Esophagus squamous epithelium (tissue), 5 donors: Measurements from ENCODE around the gene ARGLU1. TPM values are rescaled to one million over a fixed set of nuclear protein-coding genes. Genes with fewer than 3 reads are reported as not detected.

Source experiments
- DNase-seq: peaks from one replicate; lab custom pipeline; 2025; lab: John Stamatoyannopoulos, UW
- H3K27ac ChIP-seq, 4 donors: fragments of 200-600 bp; sonication (generic); one replicate each; pipeline ENCODE4 v1.5.1; 2016 to 2019; ENCODE audit warnings: mild to moderate bottlenecking in 1 of 4
- H3K27me3 ChIP-seq, 4 donors: fragments of 200-600 bp; sonication (generic); 1 replicate in 3 of 4; 2 replicates in 1 of 4; pipeline versions ENCODE4 v1.5.1 to v1.6.0; 2017 to 2021; ENCODE audit warnings: antibody characterized with exemption in 1 of 4
- H3K36me3 ChIP-seq, 3 donors: fragments of 200-600 bp; sonication (generic); one replicate each; pipeline ENCODE4 v1.5.1; 2016 to 2019
- H3K4me1 ChIP-seq, 3 donors: fragments of 200-600 bp; sonication (generic); one replicate each; pipeline ENCODE4 v1.5.1; 2017 to 2019
- H3K4me3 ChIP-seq, 4 donors: fragments of 200-600 bp; sonication (generic); 1 replicate in 3 of 4; 2 replicates in 1 of 4; pipeline ENCODE4 v1.5.1; 2016 to 2019; ENCODE audit warnings: mild to moderate bottlenecking in 2 of 4, moderate library complexity in 1 of 4
- H3K9me3 ChIP-seq, 3 donors: fragments of 200-600 bp; sonication (generic); one replicate each; pipeline ENCODE4 v1.5.1; 2016 to 2019
- POLR2A ChIP-seq, 4 donors: fragments of 450-650 bp; IDR thresholded peaks; one replicate each; pipeline ENCODE4 v1.6.1; 2017; ENCODE audit warnings: antibody characterized with exemption in 4 of 4, mild to moderate bottlenecking in 4 of 4, moderate library complexity in 3 of 4
- WGBS, 2 donors: methylation state at CpG; one replicate each; pipeline ENCODE4 v1.1.5; 2018; 5-methylcytosine and 5-hydroxymethylcytosine counted together
- intact Hi-C: fragments of 100-400 bp; cut with DNase I; formaldehyde crosslinking; loops from one replicate; pipeline ENCODE4 v1.15.0; 2022
- total RNA-seq, 4 donors: library from RNA; depleted of rRNA; stranded (reverse); fragments of >200 nt; gene quantifications; one replicate each; pipeline ENCODE4 v1.1.0, GENCODE V29; 2016
- TF ChIP-seq, protein P1 (sequence below), 6 experiments: fragments of 450-650 bp in 4 of 6; fragments of 200-600 bp in 2 of 6; sonication (generic) in 2 of 6; IDR thresholded peaks; one replicate each; pipeline ENCODE4 v1.5.1; 2016 to 2019; ENCODE audit warnings: antibody characterized with exemption in 6 of 6, mild to moderate bottlenecking in 4 of 6, moderate library complexity in 4 of 6
- donor health status: DM: yes; HTN: yes; CAD: no.

ARGLU1 gene
- total RNA-seq, 4 donors from 2014 or later = 29.1 to 111 (median 47.3) TPM

DNA sequence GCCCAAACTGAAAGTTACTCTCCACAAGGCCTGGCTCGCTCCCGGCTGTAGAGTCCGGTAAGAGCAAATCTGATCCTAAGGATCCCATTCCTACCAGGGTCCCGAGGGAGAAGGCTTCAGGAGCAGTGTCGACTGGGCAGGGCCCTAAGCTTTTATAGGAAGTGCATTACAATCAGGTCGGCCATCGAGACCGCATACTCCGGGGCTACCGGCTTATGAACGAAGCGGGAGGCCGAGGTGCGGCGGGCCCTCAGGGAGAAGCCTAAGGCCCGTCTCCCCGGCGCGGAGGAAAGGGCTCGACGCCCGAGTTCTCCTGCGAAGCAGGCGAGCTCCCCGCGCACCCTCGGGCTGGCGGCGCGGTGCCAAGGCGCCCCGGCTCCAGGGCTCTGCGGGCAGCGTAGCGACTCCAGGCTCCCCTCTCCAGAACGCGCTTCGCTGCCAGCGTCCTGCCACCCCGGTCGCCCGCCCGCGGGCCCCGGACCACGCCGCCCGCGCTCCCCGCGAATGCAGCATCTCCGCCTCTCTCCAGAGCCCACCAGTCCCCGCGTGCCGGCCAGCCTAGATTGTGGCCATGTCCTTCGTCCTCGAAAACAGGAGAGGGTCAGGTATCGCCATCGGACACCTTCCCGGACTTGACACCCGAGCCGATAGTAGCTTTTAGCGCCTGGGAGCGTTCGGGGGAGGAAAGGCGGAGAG, 33.8 kb downstream of the ARGLU1 start:
- no peak for DNase-seq

GRCh38 chr13:106533101-106533942, 34.6 kb downstream of the ARGLU1 start:
- H3K9me3 ChIP-seq = no peaks in the 10 kb centered on the region
- 3 to 4% methylated on average over 26 to 31 of the region's 44 CpGs for WGBS, 2 donors
- peak overlapping the region; percentile 77 to 93 (median 84) for H3K4me3 ChIP-seq
- TF ChIP-seq POLR2A (IDR thresholded peaks at IDR 0.05) = no peak
- TF ChIP-seq, protein P1, sequence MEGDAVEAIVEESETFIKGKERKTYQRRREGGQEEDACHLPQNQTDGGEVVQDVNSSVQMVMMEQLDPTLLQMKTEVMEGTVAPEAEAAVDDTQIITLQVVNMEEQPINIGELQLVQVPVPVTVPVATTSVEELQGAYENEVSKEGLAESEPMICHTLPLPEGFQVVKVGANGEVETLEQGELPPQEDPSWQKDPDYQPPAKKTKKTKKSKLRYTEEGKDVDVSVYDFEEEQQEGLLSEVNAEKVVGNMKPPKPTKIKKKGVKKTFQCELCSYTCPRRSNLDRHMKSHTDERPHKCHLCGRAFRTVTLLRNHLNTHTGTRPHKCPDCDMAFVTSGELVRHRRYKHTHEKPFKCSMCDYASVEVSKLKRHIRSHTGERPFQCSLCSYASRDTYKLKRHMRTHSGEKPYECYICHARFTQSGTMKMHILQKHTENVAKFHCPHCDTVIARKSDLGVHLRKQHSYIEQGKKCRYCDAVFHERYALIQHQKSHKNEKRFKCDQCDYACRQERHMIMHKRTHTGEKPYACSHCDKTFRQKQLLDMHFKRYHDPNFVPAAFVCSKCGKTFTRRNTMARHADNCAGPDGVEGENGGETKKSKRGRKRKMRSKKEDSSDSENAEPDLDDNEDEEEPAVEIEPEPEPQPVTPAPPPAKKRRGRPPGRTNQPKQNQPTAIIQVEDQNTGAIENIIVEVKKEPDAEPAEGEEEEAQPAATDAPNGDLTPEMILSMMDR (IDR thresholded peaks at IDR 0.05) = peak; percentile 25 to 48 (median 40)
- no peaks in the 10 kb centered on the region for H3K36me3 ChIP-seq
- intact Hi-C loops = loop anchor here (10.0 kb wide), 2 partner anchors 439 to 1959 kb away; no protein-coding TSS in a partner anchor
- H3K27ac ChIP-seq = peak overlapping the region; percentile 85 to 92 (median 88)
- DNase-seq = no peak
- H3K27me3 ChIP-seq = no peaks in the 10 kb centered on the region
- H3K4me1 ChIP-seq = peaks cover 13 to 78% (median 16%) of the 10 kb centered on the region in 3 donors

More for the DNA sequence above, 33.8 kb downstream of the ARGLU1 start:
- TF ChIP-seq, protein P1 (IDR thresholded peaks at IDR 0.05) = no peak
- TF ChIP-seq POLR2A (IDR thresholded peaks at IDR 0.05) = no peak
- intact Hi-C loops = loop anchor here (10.0 kb wide), 2 partner anchors 439 to 1959 kb away; no protein-coding TSS in a partner anchor
- Histone ChIP-seq H3K4me1 (peaks cover 7 to 70% (median 15%) of the 10 kb centered on the region in 3 donors), H3K4me3 (peak overlapping the region; percentile 77 to 93 (median 84)), H3K27me3 (no peaks in the 10 kb centered on the region), H3K36me3 (no peaks in the 10 kb centered on the region), H3K9me3 (no peaks in the 10 kb centered on the region), H3K27ac (peak overlapping the region; percentile 85 to 92 (median 88))
- 3 to 7% methylated on average over 5 of the region's 66 CpGs for WGBS, 2 donors

- Histone ChIP-seq H3K27me3 (no peaks in the 10 kb centered on the region), H3K4me1 (peaks cover 13 to 88% (median 16%) of the 10 kb centered on the region in 3 donors), H3K36me3 (no peaks in the 10 kb centered on the region), H3K9me3 (no peaks in the 10 kb centered on the region), H3K27ac (peak overlapping the region; percentile 59 to 92 (median 88)), H3K4me3 (peak overlapping the region; percentile 77 to 93 (median 84))
- WGBS, 2 donors = 39 to 49% methylated on average over 15 to 17 of the region's 18 CpGs
- DNase-seq = no peak
- intact Hi-C loops = loop anchor here (10.0 kb wide), 2 partner anchors 438 to 1958 kb away; no protein-coding TSS in a partner anchor
- TF ChIP-seq, protein P1 (IDR thresholded peaks at IDR 0.05) = no peak
- no peak for TF ChIP-seq POLR2A (IDR thresholded peaks at IDR 0.05)
Measured at GRCh38 chr13:106532111-106532929, 35.6 kb downstream of the ARGLU1 start.

DNA sequence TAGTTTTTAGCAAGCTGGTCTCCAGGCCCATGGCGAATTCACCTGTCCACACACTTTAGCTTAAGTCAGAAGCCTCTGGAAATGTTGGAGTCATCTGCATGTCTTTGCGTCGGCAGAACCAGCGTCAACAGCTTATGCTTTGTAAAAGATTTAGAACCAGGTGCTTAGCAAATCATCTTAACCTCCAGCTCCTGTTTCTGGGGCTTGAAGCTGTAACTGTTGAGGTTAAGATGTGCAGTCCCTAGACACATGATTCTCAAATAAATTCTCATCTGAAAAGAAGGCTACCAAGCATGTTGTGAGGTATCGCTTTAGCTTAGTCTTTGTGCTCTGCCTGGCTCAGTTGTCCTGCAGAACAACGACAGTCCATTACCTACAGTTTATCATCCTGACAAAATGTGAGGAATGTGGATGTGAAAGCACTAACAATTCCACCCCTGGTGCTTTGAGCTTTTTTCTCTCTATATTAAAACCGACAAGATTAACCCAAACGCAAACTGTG, 36.9 kb downstream of the ARGLU1 start:
- Histone ChIP-seq H3K4me1 (peaks cover 13 to 93% (median 16%) of the 10 kb centered on the region in 3 donors), H3K4me3 (peak overlapping the region in 2 of 4 donors; percentile 6 to 24), H3K9me3 (no peaks in the 10 kb centered on the region), H3K27ac (peak overlapping the region in 1 of 4 donors; percentile 8), H3K36me3 (no peaks in the 10 kb centered on the region), H3K27me3 (no peaks in the 10 kb centered on the region)
- intact Hi-C loops = loop anchor here (10.0 kb wide), 2 partner anchors 436 to 1956 kb away; no protein-coding TSS in a partner anchor
- TF ChIP-seq, protein P1 (IDR thresholded peaks at IDR 0.05) = no peak
- TF ChIP-seq POLR2A (IDR thresholded peaks at IDR 0.05) = no peak
- DNase-seq = no peak
- whole genome bisulfite sequencing, 2 donors = 67 to 89% methylated on average over 8 of the region's 8 CpGs
